ENCODE measurements around the gene PRRX2.

The PRRX2 gene

GRCh38 chr9:129682381-129682780 lies 16.9 kb downstream of the PRRX2 start:
- no peak for DNase-seq

- no peak for DNase-seq
Measured at GRCh38 chr9:129685220-129685932, 19.9 kb downstream of the PRRX2 start.

GRCh38 chr9:129685933-129686259 lies 20.4 kb downstream of the PRRX2 start:
- DNase-seq: no peak

- DNase-seq: no peak
Measured at GRCh38 chr9:129686736-129687135, 21.3 kb downstream of the PRRX2 start.

- DNase-seq: no peak
Measured at GRCh38 chr9:129687391-129687790, 21.9 kb downstream of the PRRX2 start.

- DNase-seq: no peak
Measured at GRCh38 chr9:129688285-129689043, 23.0 kb downstream of the PRRX2 start.

GRCh38 chr9:129692534-129692933 lies 27.1 kb downstream of the PRRX2 start:
- DNase-seq: no peak

GRCh38 chr9:129693741-129694140 lies 28.3 kb downstream of the PRRX2 start:
- DNase-seq: no peak

- DNase-seq: no peak
Measured at GRCh38 chr9:129694243-129694646, 28.8 kb downstream of the PRRX2 start.

- DNase-seq: no peak
Measured at GRCh38 chr9:129695870-129696269, 30.4 kb downstream of the PRRX2 start.

- peak; percentile 71 for DNase-seq
Measured at GRCh38 chr9:129696944-129697655, 31.7 kb downstream of the PRRX2 start.

- DNase-seq: peak; percentile 74
Measured at GRCh38 chr9:129697656-129698253, 32.3 kb downstream of the PRRX2 start.

- DNase-seq: no peak
Measured at GRCh38 chr9:129698254-129698757, 32.9 kb downstream of the PRRX2 start.

GRCh38 chr9:129701054-129701453 lies 35.6 kb downstream of the PRRX2 start:
- no peak for DNase-seq

GRCh38 chr9:129701549-129701948 lies 36.1 kb downstream of the PRRX2 start:
- DNase-seq: no peak

GRCh38 chr9:129702589-129703520 lies 37.4 kb downstream of the PRRX2 start:
- DNase-seq: no peak

- no peak for DNase-seq
Measured at GRCh38 chr9:129703667-129704355, 38.4 kb downstream of the PRRX2 start.

- no peak for DNase-seq
Measured at GRCh38 chr9:129704807-129705206, 39.4 kb downstream of the PRRX2 start.

- DNase-seq: no peak
Measured at GRCh38 chr9:129708793-129709192, 43.3 kb downstream of the PRRX2 start.

- no peak for DNase-seq
Measured at GRCh38 chr9:129709438-129710168, 44.2 kb downstream of the PRRX2 start.

GRCh38 chr9:129710169-129710453 lies 44.7 kb downstream of the PRRX2 start:
- DNase-seq: no peak

Data from activated CD8-positive, alpha-beta memory T cell treated with anti-CD3 and anti-CD28 coated beads for 24 hours (primary cell).